GM19372 (cell line): ENCODE measurements around the gene ALDH1A3.

Source experiments
- ATAC-seq: cut with Tn5 transposase; IDR thresholded peaks from one replicate; pipeline ENCODE4 v1.9.1; 2021; ENCODE audit warnings: mild to moderate bottlenecking, low read depth, moderate library complexity; ENCODE audit not compliant: unreplicated experiment

The ALDH1A3 gene

DNA sequence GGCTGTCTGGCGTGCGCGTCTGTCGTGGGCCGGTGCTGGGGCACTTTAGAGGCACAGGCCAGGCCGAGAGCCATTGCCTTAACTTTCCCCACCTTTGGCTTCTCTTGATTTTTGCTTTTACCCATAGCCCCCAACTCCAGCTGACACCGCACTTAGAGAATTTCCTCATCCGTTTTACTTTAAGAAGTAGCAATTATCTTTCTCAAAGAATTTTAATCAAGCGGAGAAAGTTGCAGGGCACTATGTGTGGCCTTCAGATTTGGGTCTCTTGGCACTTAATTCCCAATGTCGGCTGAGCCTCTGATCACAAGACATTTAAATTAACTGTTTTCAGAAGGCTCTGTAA lies 1.2 kb downstream of the ALDH1A3 start:
- ATAC-seq = no peak

DNA sequence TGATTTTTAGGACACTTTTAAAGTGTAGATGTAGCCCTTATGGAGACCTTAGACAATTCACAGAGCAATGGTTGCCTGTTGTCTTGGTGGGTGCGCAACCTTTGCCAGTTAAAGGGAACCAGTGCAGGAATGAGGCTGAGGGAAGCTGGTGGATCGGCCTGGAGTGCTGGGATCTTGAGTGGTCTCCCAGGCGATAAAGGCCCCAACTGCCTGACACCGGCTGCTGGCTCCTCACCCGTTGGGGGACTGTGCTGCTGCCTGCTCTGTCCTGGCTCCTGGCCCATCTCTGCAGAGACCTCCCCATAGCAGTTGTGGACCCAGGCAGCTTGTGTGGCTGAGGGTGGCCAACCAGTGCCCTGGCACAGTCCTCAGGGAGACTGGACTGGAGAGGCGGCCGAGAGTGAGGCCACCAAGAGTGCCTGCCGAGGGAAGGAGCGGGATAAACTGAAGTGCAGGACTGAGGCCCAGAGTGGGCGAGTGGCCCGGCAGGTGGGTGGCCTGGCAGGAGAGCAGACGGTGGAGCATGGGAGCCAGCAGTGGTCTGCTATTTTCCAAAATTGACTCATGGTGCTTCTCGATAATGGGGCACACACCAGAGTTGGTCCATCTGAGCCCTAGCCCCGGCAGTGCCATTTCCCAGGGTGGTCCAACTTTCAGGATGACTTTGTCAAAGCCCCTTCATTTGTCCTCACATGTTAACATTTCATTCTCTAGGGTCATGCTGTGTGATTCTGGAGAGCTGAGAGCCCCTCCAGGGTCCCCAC lies 2.1 kb downstream of the ALDH1A3 start:
- ATAC-seq = no peak

DNA sequence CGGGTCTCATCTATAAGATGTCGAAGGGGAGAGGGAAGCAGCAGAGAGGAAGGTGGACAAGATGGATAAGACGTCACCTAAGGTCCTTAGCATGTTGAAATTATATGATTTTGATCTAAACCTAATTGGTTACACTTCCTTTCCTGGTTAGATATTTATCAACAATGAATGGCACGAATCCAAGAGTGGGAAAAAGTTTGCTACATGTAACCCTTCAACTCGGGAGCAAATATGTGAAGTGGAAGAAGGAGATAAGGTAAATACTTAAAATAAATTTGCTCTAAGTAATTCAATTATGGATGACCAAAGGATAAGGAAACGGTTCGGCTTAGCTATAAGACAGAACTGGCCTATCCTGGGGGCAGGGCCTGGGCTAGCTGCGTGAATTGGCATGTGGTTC lies 5.5 kb downstream of the ALDH1A3 start:
- ATAC-seq = no peak

DNA sequence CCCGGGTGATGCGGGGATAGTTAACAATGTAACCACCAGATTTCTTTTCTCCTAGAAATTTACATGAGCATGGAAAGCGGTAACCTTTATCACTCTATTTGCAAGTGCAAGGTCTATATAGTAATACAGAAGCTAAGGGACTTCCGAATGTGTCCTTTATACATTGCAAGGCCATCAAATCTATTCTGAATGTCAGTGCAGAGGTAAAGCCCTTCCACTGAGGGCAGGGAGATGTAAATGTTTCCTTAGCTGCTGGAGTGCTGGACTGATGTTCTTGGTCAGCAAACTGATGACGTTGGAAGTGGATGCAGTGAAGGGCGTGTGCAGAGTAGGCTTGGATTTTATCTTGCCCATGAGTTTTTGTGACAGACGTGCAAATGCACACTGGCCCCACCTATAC lies 6.2 kb downstream of the ALDH1A3 start:
- no peak for ATAC-seq

DNA sequence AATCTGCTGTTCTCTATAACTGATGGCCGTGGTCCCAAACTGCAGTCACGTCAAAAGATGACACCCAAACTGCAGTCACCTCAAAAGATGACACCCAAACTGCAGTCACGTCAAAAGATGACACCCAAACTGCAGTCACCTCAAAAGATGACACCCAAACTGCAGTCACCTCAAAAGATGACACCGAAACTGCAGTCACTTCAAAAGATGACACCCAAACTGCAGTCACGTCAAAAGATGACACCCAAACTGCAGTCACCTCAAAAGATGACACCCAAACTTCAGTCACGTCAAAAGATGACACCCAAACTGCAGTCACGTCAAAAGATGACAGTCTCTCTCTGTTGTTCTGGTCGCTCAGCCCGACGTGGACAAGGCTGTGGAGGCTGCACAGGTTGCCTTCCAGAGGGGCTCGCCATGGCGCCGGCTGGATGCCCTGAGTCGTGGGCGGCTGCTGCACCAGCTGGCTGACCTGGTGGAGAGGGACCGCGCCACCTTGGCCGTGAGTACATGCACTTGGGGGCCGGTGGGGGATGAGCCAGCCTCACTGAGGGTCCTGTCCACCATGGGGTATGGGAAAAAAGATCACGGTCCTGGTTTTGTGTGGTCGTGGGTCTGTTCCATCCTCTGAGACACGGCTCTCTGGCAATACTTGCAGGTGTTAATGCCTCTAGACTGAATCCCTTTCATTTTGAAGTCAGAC lies 7.7 kb downstream of the ALDH1A3 start:
- ATAC-seq = no peak

GRCh38 chr15:100889385-100890050 lies 9.9 kb downstream of the ALDH1A3 start:
- no peak for ATAC-seq

DNA sequence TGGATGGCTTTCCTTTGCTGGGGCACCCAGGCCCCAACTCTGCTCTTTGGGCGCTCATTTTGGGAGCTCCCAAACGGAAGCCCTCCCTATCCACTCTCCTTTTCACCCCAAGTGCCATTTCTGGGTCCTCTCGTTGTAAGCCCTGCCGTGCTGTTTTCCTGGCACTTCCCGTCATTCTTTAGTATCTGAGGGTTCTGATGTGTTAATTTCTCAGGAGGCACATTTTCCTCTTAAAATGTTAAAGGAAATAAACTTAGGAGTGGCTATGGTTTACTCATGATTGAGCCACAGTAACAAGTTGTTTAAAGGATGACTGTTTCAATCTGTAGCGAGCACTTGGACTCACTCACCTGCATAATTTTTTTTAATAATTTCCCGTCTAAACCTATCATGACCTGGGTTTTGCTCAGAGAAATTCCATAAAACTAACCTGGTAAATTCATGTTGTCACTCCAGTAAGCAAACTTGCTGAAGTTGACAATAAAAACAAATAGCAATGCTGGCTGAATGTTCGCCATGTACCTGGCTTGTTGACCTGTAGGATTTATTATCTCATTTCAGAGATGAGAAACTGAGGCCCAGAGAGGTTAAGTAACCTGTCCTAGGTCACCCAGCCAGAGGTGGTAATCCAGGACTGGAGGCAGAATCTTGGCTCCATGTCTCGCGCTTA lies 10.6 kb downstream of the ALDH1A3 start:
- no peak for ATAC-seq

DNA sequence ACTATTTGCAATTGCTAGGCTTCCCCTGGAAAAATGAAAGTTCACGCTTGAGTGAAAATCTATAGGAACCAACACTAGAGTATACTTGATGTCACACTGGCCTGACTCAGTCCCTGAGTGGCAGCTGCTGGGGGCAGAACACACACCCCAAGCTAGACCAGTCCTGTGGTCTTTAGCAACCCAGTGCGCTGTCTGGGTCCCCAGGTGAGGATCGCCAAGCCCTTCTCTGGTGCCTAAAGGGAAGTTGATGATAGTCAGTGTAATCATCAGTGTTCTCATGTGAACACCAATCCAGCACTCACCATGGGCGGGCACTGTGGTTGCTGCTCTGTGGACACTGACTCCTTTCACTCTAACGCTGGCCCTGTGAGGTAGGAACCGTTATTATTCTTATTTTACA lies 11.2 kb downstream of the ALDH1A3 start:
- ATAC-seq = no peak

- no peak for ATAC-seq
Observed at GRCh38 chr15:100891307-100892012, 11.8 kb downstream of the ALDH1A3 start.

GRCh38 chr15:100892013-100892355 lies 12.4 kb downstream of the ALDH1A3 start:
- no peak for ATAC-seq

GRCh38 chr15:100893261-100893963 lies 13.8 kb downstream of the ALDH1A3 start:
- ATAC-seq = no peak

GRCh38 chr15:100893964-100894295 lies 14.3 kb downstream of the ALDH1A3 start:
- no peak for ATAC-seq

DNA sequence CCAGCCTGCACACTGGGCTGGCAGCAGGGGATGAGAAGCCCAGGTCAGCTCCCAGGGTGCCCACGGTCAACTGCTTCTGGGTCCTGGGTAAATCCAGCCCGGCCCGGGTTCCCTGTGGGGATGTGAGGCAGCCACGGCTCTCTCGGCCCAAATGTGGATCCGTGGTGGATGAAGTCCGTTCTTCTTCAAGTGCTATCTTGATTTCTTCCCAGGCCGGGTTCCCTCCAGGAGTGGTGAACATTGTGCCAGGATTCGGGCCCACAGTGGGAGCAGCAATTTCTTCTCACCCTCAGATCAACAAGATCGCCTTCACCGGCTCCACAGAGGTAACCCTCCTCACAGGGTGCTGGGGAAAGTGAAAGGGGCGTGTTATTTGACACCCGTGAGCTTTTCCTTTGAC lies 16.1 kb downstream of the ALDH1A3 start:
- ATAC-seq = no peak

DNA sequence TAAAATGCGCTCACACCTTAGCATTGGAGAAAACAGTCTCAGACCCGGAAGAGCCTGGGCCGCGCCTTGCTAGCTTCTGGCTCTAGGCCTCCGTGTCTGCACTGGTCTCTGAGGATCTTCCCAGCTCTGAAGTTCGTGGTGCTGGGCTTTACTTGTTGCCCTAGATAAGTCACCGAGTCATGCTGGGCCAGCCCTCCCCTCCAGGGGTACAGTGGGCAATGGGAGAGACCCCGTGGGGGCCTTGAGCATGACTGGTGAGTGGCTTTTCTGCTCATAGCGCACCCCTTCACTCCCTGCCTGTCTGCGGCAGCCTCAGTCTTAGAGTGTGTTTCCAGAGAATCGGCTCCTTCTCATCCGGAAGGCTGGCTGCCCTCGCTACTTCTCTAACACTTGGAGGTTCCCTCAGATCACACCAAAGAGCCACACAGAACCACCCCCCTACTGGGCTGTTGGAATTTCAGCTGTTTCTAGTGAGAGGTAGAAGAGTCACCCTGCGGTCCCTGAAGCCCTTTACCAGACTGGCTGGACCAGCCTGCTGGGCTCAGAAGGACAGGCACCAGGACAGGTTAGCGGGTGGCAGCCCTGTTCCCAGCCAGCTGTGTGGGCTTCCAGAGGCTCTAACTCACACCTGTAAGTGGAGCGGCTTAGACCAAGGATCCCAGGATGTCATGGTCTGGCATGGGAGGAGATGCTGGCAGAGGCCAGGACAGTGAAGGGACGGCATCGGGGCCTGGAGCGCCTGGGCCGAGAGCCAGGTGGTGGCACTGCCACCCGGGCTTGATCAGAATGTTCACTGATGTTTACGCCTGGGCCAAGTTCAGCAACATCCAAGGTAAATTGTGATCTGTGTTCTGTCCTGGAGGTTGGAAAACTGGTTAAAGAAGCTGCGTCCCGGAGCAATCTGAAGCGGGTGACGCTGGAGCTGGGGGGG lies 17.9 kb downstream of the ALDH1A3 start:
- ATAC-seq = no peak

DNA sequence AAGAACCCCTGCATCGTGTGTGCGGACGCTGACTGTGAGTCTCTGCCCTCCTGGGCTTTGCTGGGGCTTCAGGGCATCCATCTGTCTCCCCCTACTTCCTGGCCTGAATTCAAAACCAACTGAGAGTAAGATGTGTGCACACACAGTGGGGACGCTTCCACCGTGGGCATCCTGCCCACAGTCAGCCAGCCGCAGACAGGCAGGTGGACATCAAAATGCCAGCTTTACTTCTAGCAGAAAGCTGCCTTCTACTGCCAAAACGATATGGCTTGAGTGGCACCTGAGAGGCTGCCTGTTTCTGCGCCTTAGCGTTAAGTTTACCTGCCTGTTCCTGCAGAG lies 18.5 kb downstream of the ALDH1A3 start:
- ATAC-seq = no peak

GRCh38 chr15:100898661-100899462 lies 19.2 kb downstream of the ALDH1A3 start:
- ATAC-seq = no peak

DNA sequence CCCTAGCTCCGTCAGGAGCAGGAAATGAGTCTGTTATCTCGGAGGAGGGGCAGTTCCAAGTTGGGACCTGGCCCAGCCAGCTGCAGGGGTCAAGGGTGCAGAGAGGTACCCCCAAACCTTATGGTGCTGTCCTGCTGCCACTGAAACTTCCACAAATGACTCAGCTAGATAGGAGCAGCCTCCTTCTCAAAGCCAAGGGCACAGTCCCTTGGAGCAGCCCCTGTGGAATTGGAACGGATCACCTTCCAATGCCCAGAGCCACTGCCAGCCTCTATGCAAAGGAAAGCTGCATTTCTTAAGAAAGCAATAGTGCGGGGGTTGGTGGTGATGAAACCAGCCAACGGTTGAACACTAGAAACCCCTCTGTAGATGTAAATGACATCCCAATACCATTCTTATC lies 20.0 kb downstream of the ALDH1A3 start:
- ATAC-seq = no peak

DNA sequence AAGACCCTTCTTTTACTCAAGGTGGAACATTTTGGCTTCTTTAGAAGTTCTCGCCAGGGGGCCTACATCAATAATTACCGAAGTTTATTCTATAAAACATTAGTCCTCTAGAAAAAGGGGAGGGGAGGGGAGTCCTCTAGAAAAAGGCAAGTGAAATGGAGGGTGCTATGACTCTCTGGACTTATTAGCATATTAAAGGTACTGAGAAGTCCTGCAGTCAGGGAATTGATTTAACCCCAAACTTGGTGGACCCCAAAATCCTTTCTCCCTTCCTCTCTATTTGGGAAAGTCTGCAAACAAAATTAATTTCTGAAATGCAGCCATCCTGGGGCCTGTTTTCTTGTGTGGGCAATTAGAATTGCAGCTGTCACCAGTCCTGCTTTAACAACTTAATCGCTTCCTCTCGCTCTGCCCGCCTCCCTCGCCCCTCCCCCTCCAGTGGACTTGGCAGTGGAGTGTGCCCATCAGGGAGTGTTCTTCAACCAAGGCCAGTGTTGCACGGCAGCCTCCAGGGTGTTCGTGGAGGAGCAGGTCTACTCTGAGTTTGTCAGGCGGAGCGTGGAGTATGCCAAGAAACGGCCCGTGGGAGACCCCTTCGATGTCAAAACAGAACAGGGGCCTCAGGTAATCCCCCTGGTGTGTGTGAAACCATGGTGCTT lies 20.6 kb downstream of the ALDH1A3 start:
- no peak for ATAC-seq
